GM23338 (cell line): ENCODE results near the gene NUP153. TPM values are rescaled to one million over a fixed set of nuclear protein-coding genes. Genes with fewer than 3 reads are reported as not detected.

Experiments used
- ATAC-seq: fragments of 200-7000 bp; cut with Tn5 transposase; 3 replicates; pipeline ENCODE4 v1.9.1; 2020
- DNase-seq: peaks from one replicate; pipeline ENCODE4 v3.0.0-alpha.2; 2015; ENCODE audit warnings: low spot score
- H2AFZ ChIP-seq: fragments of 200-600 bp; sonication (generic); 2 replicates; pipeline ENCODE4 v1.8.0; 2016; ENCODE audit warnings: antibody characterized with exemption, mild to moderate bottlenecking, moderate library complexity
- H3F3A ChIP-seq: fragments of 200-600 bp; sonication (generic); replicated peaks from 2 replicates; pipeline ENCODE4 v1.8.0; 2017; ENCODE audit warnings: antibody characterized with exemption, mixed run types, low read depth
- H3K27ac ChIP-seq: fragments of 200-600 bp; sonication (generic); 2 replicates; pipeline ENCODE4 v1.6.1; 2016; ENCODE audit warnings: low read depth
- H3K27me3 ChIP-seq: fragments of 200-600 bp; sonication (generic); 2 replicates; pipeline ENCODE4 v1.8.0; 2016; ENCODE audit warnings: mild to moderate bottlenecking, mixed run types, moderate library complexity; ENCODE audit not compliant: insufficient read depth
- H3K36me3 ChIP-seq: fragments of 200-600 bp; sonication (generic); 2 replicates; pipeline ENCODE4 v1.8.0; 2016; ENCODE audit warnings: mild to moderate bottlenecking; ENCODE audit not compliant: insufficient read depth
- H3K4me1 ChIP-seq: fragments of 200-600 bp; sonication (generic); 2 replicates; pipeline ENCODE4 v1.8.0; 2016; ENCODE audit warnings: mild to moderate bottlenecking, moderate library complexity; ENCODE audit not compliant: insufficient read depth
- H3K4me2 ChIP-seq: fragments of 200-600 bp; sonication (generic); 2 replicates; pipeline ENCODE4 v1.7.1; 2017; ENCODE audit warnings: mixed run types
- H3K4me3 ChIP-seq: fragments of 200-600 bp; sonication (generic); 2 replicates; pipeline ENCODE4 v1.6.1; 2016; ENCODE audit warnings: mixed run types
- H3K79me2 ChIP-seq: fragments of 200-600 bp; sonication (generic); replicated peaks from 2 replicates; pipeline ENCODE4 v1.8.0; 2017; ENCODE audit warnings: mild to moderate bottlenecking; ENCODE audit not compliant: insufficient read depth
- H3K9me2 ChIP-seq: fragments of 200-600 bp; sonication (generic); 2 replicates; pipeline ENCODE4 v1.8.0; 2017; ENCODE audit not compliant: insufficient read depth
- H4K20me1 ChIP-seq: fragments of 200-600 bp; sonication (generic); replicated peaks from 2 replicates; pipeline ENCODE4 v1.8.0; 2017; ENCODE audit warnings: mild to moderate bottlenecking; ENCODE audit not compliant: insufficient read depth
- H3K27ac Mint-ChIP-seq: 2 replicates; pipeline ENCODE4 v1.8.0; 2020; ENCODE audit warnings: inconsistent platforms, mild to moderate bottlenecking, moderate library complexity, mixed read lengths
- H3K27me3 Mint-ChIP-seq: 3 replicates; pipeline ENCODE4 v1.8.0; 2022; ENCODE audit warnings: low read depth, mild to moderate bottlenecking, moderate library complexity, mixed read lengths, inconsistent platforms; ENCODE audit not compliant: insufficient read depth, poor library complexity
- H3K36me3 Mint-ChIP-seq: 3 replicates; pipeline ENCODE4 v1.8.0; 2021; ENCODE audit warnings: low read depth, mild to moderate bottlenecking, inconsistent platforms, moderate library complexity, mixed read lengths
- H3K4me1 Mint-ChIP-seq: 3 replicates; pipeline ENCODE4 v1.8.0; 2020; ENCODE audit warnings: mild to moderate bottlenecking, inconsistent platforms, mixed read lengths
- H3K4me3 Mint-ChIP-seq: 3 replicates; pipeline ENCODE4 v1.8.0; 2021; ENCODE audit warnings: moderate library complexity, mild to moderate bottlenecking, inconsistent platforms, mixed read lengths
- H3K9me3 Mint-ChIP-seq: 3 replicates; pipeline ENCODE4 v1.8.0; 2020; ENCODE audit warnings: moderate library complexity, mild to moderate bottlenecking, inconsistent platforms, mixed read lengths
- EZH2 ChIP-seq: fragments of 200-600 bp; sonication (generic); IDR thresholded peaks from one replicate; pipeline ENCODE4 v1.8.0; 2017; ENCODE audit warnings: antibody characterized with exemption, mild to moderate bottlenecking, low read depth; ENCODE audit not compliant: unreplicated experiment
- EZH2phosphoT487 ChIP-seq: fragments of 200-600 bp; sonication (generic); IDR thresholded peaks from one replicate; pipeline ENCODE4 v1.8.1; 2018; ENCODE audit warnings: antibody characterized with exemption; ENCODE audit not compliant: unreplicated experiment
- JUNB ChIP-seq: IDR thresholded peaks from one replicate; pipeline ENCODE4 v1.6.1; 2016; ENCODE audit warnings: antibody characterized with exemption; ENCODE audit not compliant: unreplicated experiment
- POLR2AphosphoS5 ChIP-seq: IDR thresholded peaks from 2 replicates; pipeline ENCODE4 v1.6.1; 2016; ENCODE audit warnings: antibody characterized with exemption, low read depth
- polyA plus RNA-seq: library from polyadenylated mRNA; unstranded; fragments of >200 nt; fragmentation: Nextera tagmentation; extraction: Ambion mirVana; gene quantifications from 2 replicates; pipeline ENCODE4 v1.2.1, GENCODE V29; 2016
- total RNA-seq: library from RNA; depleted of rRNA; stranded (reverse); fragments of >200 nt; shearing (Covaris generic); gene quantifications from 2 replicates; pipeline ENCODE4 v1.2.3, GENCODE V29; 2014
- TF ChIP-seq, protein P1 (sequence below): fragments of 250-450 bp; sonication (Bioruptor Pico); IDR thresholded peaks from 2 replicates; pipeline ENCODE4 v1.5.0; 2020; ENCODE audit warnings: mild to moderate bottlenecking, moderate library complexity
- TF ChIP-seq, protein P2 (sequence below): IDR thresholded peaks from one replicate; pipeline ENCODE4 v1.6.1; 2018; ENCODE audit warnings: antibody characterized with exemption; ENCODE audit not compliant: unreplicated experiment

Gene NUP153
- total and polyA plus RNA-seq, 2 experiments from 2014 or later: 23.8 to 88.4 TPM

DNA sequence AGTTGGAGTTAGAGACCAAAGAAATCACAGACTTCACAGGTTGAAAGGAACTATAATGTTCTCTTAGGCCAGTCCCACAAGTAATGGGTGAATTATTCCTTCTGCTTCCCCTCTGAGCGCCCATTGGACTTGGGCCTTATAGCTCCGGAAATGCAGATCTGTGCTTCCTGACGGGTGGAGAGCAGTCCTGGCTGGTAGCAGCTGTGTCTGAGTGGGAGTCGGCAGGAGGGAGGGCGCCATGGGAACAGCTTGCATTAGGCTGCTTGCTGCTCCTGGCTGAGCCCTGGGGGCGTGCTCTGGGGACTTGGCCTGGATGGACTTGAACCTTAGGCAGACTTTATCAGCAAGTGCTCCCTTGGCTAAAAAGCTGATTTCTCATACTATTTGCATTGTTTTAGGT is 18.4 kb upstream of the NUP153 start:
- TF ChIP-seq, protein P1, sequence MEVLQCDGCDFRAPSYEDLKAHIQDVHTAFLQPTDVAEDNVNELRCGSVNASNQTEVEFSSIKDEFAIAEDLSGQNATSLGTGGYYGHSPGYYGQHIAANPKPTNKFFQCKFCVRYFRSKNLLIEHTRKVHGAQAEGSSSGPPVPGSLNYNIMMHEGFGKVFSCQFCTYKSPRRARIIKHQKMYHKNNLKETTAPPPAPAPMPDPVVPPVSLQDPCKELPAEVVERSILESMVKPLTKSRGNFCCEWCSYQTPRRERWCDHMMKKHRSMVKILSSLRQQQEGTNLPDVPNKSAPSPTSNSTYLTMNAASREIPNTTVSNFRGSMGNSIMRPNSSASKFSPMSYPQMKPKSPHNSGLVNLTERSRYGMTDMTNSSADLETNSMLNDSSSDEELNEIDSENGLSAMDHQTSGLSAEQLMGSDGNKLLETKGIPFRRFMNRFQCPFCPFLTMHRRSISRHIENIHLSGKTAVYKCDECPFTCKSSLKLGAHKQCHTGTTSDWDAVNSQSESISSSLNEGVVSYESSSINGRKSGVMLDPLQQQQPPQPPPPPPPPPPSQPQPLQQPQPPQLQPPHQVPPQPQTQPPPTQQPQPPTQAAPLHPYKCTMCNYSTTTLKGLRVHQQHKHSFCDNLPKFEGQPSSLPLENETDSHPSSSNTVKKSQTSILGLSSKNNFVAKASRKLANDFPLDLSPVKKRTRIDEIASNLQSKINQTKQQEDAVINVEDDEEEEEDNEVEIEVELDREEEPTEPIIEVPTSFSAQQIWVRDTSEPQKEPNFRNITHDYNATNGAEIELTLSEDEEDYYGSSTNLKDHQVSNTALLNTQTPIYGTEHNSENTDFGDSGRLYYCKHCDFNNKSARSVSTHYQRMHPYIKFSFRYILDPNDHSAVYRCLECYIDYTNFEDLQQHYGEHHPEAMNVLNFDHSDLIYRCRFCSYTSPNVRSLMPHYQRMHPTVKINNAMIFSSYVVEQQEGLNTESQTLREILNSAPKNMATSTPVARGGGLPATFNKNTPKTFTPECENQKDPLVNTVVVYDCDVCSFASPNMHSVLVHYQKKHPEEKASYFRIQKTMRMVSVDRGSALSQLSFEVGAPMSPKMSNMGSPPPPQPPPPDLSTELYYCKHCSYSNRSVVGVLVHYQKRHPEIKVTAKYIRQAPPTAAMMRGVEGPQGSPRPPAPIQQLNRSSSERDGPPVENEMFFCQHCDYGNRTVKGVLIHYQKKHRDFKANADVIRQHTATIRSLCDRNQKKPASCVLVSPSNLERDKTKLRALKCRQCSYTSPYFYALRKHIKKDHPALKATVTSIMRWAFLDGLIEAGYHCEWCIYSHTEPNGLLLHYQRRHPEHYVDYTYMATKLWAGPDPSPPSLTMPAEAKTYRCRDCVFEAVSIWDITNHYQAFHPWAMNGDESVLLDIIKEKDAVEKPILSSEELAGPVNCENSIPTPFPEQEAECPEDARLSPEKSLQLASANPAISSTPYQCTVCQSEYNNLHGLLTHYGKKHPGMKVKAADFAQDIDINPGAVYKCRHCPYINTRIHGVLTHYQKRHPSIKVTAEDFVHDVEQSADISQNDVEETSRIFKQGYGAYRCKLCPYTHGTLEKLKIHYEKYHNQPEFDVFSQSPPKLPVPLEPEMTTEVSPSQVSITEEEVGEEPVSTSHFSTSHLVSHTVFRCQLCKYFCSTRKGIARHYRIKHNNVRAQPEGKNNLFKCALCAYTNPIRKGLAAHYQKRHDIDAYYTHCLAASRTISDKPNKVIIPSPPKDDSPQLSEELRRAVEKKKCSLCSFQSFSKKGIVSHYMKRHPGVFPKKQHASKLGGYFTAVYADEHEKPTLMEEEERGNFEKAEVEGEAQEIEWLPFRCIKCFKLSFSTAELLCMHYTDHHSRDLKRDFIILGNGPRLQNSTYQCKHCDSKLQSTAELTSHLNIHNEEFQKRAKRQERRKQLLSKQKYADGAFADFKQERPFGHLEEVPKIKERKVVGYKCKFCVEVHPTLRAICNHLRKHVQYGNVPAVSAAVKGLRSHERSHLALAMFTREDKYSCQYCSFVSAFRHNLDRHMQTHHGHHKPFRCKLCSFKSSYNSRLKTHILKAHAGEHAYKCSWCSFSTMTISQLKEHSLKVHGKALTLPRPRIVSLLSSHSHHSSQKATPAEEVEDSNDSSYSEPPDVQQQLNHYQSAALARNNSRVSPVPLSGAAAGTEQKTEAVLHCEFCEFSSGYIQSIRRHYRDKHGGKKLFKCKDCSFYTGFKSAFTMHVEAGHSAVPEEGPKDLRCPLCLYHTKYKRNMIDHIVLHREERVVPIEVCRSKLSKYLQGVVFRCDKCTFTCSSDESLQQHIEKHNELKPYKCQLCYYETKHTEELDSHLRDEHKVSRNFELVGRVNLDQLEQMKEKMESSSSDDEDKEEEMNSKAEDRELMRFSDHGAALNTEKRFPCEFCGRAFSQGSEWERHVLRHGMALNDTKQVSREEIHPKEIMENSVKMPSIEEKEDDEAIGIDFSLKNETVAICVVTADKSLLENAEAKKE (CRISPR knock-in tag): 0 out of 2 replicates have a peak, but pooled peaks have one; percentile 14
- TF ChIP-seq EZH2 (no peak), EZH2phosphoT487 (no peak), POLR2AphosphoS5 (no peak), JUNB (no peak)
- TF ChIP-seq, protein P2, sequence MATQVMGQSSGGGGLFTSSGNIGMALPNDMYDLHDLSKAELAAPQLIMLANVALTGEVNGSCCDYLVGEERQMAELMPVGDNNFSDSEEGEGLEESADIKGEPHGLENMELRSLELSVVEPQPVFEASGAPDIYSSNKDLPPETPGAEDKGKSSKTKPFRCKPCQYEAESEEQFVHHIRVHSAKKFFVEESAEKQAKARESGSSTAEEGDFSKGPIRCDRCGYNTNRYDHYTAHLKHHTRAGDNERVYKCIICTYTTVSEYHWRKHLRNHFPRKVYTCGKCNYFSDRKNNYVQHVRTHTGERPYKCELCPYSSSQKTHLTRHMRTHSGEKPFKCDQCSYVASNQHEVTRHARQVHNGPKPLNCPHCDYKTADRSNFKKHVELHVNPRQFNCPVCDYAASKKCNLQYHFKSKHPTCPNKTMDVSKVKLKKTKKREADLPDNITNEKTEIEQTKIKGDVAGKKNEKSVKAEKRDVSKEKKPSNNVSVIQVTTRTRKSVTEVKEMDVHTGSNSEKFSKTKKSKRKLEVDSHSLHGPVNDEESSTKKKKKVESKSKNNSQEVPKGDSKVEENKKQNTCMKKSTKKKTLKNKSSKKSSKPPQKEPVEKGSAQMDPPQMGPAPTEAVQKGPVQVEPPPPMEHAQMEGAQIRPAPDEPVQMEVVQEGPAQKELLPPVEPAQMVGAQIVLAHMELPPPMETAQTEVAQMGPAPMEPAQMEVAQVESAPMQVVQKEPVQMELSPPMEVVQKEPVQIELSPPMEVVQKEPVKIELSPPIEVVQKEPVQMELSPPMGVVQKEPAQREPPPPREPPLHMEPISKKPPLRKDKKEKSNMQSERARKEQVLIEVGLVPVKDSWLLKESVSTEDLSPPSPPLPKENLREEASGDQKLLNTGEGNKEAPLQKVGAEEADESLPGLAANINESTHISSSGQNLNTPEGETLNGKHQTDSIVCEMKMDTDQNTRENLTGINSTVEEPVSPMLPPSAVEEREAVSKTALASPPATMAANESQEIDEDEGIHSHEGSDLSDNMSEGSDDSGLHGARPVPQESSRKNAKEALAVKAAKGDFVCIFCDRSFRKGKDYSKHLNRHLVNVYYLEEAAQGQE: no peak
- Histone ChIP-seq H4K20me1 (no peaks in the 10 kb centered on the region), H3K4me1 (no peaks in the 10 kb centered on the region), H3K27ac (no peak overlapping the region), H3K36me3 (no peaks in the 10 kb centered on the region), H3K27me3 (no peaks in the 10 kb centered on the region), H3F3A (no peaks in the 10 kb centered on the region), H3K79me2 (no peaks in the 10 kb centered on the region), H2AFZ (peak overlapping the region; percentile 4; the same call in 1 of the 2 replicates), H3K9me2 (no peaks in the 10 kb centered on the region), H3K4me2 (no peak overlapping the region), H3K4me3 (no peak overlapping the region)
- ATAC-seq (peak; percentile 97), DNase-seq (peak; percentile 81)
- no peak overlapping the region for H3K4me3 Mint-ChIP-seq
- H3K4me1 Mint-ChIP-seq: peaks cover 15% of the 10 kb centered on the region
- H3K36me3 Mint-ChIP-seq: no peaks in the 10 kb centered on the region
- H3K27me3 Mint-ChIP-seq: peaks cover 2% of the 10 kb centered on the region
- H3K9me3 Mint-ChIP-seq: peaks cover 5% of the 10 kb centered on the region; the same call in 2 of the 3 replicates
- H3K27ac Mint-ChIP-seq: peak overlapping the region; percentile 84; the same call in 1 of the 2 replicates
